HCT116 (cell line): ENCODE measurements around the gene NDOR1. TPM values are rescaled to one million over a fixed set of nuclear protein-coding genes. Genes with fewer than 3 reads are reported as not detected.

Experiments
- ATAC-seq: fragments of 200-7000 bp; cut with Tn5 transposase; 2 replicates; pipeline ENCODE4 v1.9.1; 2020; ENCODE audit warnings: mild to moderate bottlenecking, moderate library complexity
- BruUV-seq: library from RNA; stranded (reverse); fragments of 400-500 nt; replicated peaks from 2 replicates; lab custom pipeline; 2021; lab: Mats Ljungman, UMichigan
- CTCF ChIA-PET: fragments of 300-600 bp; sonication (Branson Sonifier 250); formaldehyde crosslinking; loops from one replicate; lab custom pipeline; 2021; ENCODE audit warnings: antibody characterized with exemption; lab: Charles Lee
- POLR2A ChIA-PET: fragments of 300-600, 350-600 bp; sonication (Branson Sonifier 250); formaldehyde crosslinking; loops from one replicate; lab custom pipeline; 2021; ENCODE audit warnings: antibody characterized with exemption; lab: Charles Lee
- RAD21 ChIA-PET, 2 experiments: fragments of 300-600 bp; sonication (Branson Sonifier 250); formaldehyde crosslinking; loops; one replicate each; lab custom pipeline; 2023; ENCODE audit warnings: low total read pairs in 2 of 2; ENCODE audit not compliant: uncharacterized antibody in 2 of 2, unreplicated experiment in 2 of 2, low non-redundant PET in 1 of 2; lab: Charles Lee
- DNase-seq: peaks from one replicate; pipeline ENCODE4 v3.0.0-alpha.2; 2010; ENCODE audit warnings: low read depth, low spot score
- H2AFZ ChIP-seq: fragments of 200-600 bp; shearing (Covaris generic), sonication (generic); 2 replicates; pipeline ENCODE4 v1.6.1; 2017; ENCODE audit warnings: low read depth, mixed run types, mixed read lengths, antibody characterized with exemption, low read length; ENCODE audit not compliant: poor library complexity, severe bottlenecking
- H3K27ac ChIP-seq: 2 replicates; pipeline ENCODE4 v1.5.1; 2012; ENCODE audit warnings: low read depth, low read length
- H3K27me3 ChIP-seq: fragments of 200-600 bp; sonication (generic); 2 replicates; pipeline ENCODE4 v1.6.1; 2016; ENCODE audit warnings: mixed run types, low read length, mixed read lengths; ENCODE audit not compliant: insufficient read depth
- H3K36me3 ChIP-seq, 2 experiments: fragments of 200-500 bp in 1 of 2; fragments of 200-600 bp in 1 of 2; sonication (Bioruptor generic) in 1 of 2; sonication (generic) in 1 of 2; 2 replicates each; pipeline versions ENCODE4 v1.5.1 to v1.6.1; 2014 to 2016; ENCODE audit warnings: low read length in 2 of 2, inconsistent platforms in 1 of 2, mixed read lengths in 1 of 2, mixed run types in 1 of 2; ENCODE audit not compliant: insufficient read depth in 2 of 2, control insufficient read depth in 1 of 2
- H3K4me1 ChIP-seq, 2 experiments: fragments of 200-600 bp in 1 of 2; sonication (generic) in 1 of 2; 2 replicates each; pipeline versions ENCODE4 v1.5.1 to v1.6.1; 2012 to 2017; ENCODE audit warnings: low read length in 2 of 2, inconsistent platforms in 1 of 2, mild to moderate bottlenecking in 1 of 2, mixed read lengths in 1 of 2, mixed run types in 1 of 2, moderate library complexity in 1 of 2; ENCODE audit not compliant: insufficient read depth in 2 of 2, control insufficient read depth in 1 of 2
- H3K4me2 ChIP-seq: fragments of 200-600 bp; sonication (generic); 2 replicates; pipeline ENCODE4 v1.6.1; 2017; ENCODE audit warnings: mixed run types, low read length, mixed read lengths
- H3K4me3 ChIP-seq, 2 experiments: fragments of 200-600 bp in 1 of 2; sonication (generic) in 1 of 2; replicated peaks in 1 of 2; 2 replicates each; pipeline ENCODE4 v1.5.1; 2011 to 2016; ENCODE audit warnings: low read length in 2 of 2, control low read depth in 1 of 2, low read depth in 1 of 2, mild to moderate bottlenecking in 1 of 2, mixed read lengths in 1 of 2, mixed run types in 1 of 2
- H3K79me2 ChIP-seq: fragments of 200-600 bp; sonication (generic); 2 replicates; pipeline ENCODE4 v1.6.1; 2017; ENCODE audit warnings: mild to moderate bottlenecking, mixed run types, low read length, moderate library complexity, mixed read lengths; ENCODE audit not compliant: insufficient read depth
- H3K9ac ChIP-seq: fragments of 200-600 bp; sonication (generic); 2 replicates; pipeline ENCODE4 v1.6.1; 2016; ENCODE audit warnings: low read length, mixed read lengths
- H3K9me2 ChIP-seq: fragments of 200-600 bp; sonication (generic), shearing (Covaris generic); 2 replicates; pipeline ENCODE4 v1.6.1; 2017; ENCODE audit warnings: mixed run types, mild to moderate bottlenecking, moderate library complexity; ENCODE audit not compliant: insufficient read depth
- H3K9me3 ChIP-seq, 2 experiments: fragments of 200-500 bp in 1 of 2; fragments of 200-600 bp in 1 of 2; sonication (Bioruptor generic) in 1 of 2; sonication (generic) in 1 of 2; 2 replicates each; pipeline ENCODE4 v1.6.1; 2014 to 2017; ENCODE audit warnings: low read length in 2 of 2, mixed read lengths in 2 of 2, inconsistent platforms in 1 of 2, low read depth in 1 of 2, mild to moderate bottlenecking in 1 of 2, mixed run types in 1 of 2, moderate library complexity in 1 of 2; ENCODE audit not compliant: control insufficient read depth in 1 of 2, insufficient read depth in 1 of 2
- H4K20me1 ChIP-seq: fragments of 200-600 bp; sonication (generic), shearing (Covaris generic); 2 replicates; pipeline ENCODE4 v1.6.1; 2017; ENCODE audit warnings: mixed run types, mild to moderate bottlenecking, moderate library complexity; ENCODE audit not compliant: insufficient read depth
- CBX3 ChIP-seq: IDR thresholded peaks from 2 replicates; pipeline ENCODE4 v1.6.1; 2012; ENCODE audit warnings: low read depth
- EZH2 ChIP-seq: fragments of 200-600 bp; sonication (generic); IDR thresholded peaks from 2 replicates; pipeline ENCODE4 v1.6.1; 2017; ENCODE audit warnings: antibody characterized with exemption, mixed run types
- EZH2phosphoT487 ChIP-seq: fragments of 200-600 bp; IDR thresholded peaks from 2 replicates; pipeline ENCODE4 v1.6.1; 2018; ENCODE audit warnings: antibody characterized with exemption, borderline replicate concordance
- ZFX ChIP-seq: fragments of 450-650 bp; IDR thresholded peaks from 2 replicates; pipeline ENCODE4 v1.6.1; 2017
- ZNF274 ChIP-seq: fragments of 200-500 bp; sonication (Bioruptor generic); IDR thresholded peaks from 2 replicates; pipeline ENCODE4 v1.6.1; 2014; ENCODE audit warnings: mild to moderate bottlenecking, low read depth, low read length, inconsistent platforms
- intact Hi-C: fragments of 100-400 bp; cut with micrococcal nuclease; formaldehyde crosslinking; loops from 2 replicates; pipeline ENCODE4 v1.10.0; 2022
- total RNA-seq: library from RNA; stranded (reverse); gene quantifications from one replicate; pipeline ENCODE4 v1.2.1, GENCODE V29; 2021; ENCODE audit not compliant: unreplicated experiment
- TF ChIP-seq, protein P1 (sequence below): IDR thresholded peaks from 2 replicates; pipeline ENCODE4 v1.6.1; 2012
- TF ChIP-seq, protein P2 (sequence below), 3 experiments: fragments of 200-600 bp in 1 of 3; sonication (generic) in 1 of 3; IDR thresholded peaks in 2 of 3; conservative IDR thresholded peaks in 1 of 3; 2 replicates each; pipeline ENCODE4 v1.5.1; 2012 to 2017; ENCODE audit warnings: low read depth in 2 of 3, low read length in 2 of 3, antibody characterized with exemption in 1 of 3, borderline replicate concordance in 1 of 3, control low read depth in 1 of 3, mild to moderate bottlenecking in 1 of 3, mixed read lengths in 1 of 3, mixed run types in 1 of 3, moderate library complexity in 1 of 3; ENCODE audit not compliant: insufficient read depth in 1 of 3

The NDOR1 gene
- total RNA-seq, 1 experiment from 2014 or later = 28.4 TPM

DNA sequence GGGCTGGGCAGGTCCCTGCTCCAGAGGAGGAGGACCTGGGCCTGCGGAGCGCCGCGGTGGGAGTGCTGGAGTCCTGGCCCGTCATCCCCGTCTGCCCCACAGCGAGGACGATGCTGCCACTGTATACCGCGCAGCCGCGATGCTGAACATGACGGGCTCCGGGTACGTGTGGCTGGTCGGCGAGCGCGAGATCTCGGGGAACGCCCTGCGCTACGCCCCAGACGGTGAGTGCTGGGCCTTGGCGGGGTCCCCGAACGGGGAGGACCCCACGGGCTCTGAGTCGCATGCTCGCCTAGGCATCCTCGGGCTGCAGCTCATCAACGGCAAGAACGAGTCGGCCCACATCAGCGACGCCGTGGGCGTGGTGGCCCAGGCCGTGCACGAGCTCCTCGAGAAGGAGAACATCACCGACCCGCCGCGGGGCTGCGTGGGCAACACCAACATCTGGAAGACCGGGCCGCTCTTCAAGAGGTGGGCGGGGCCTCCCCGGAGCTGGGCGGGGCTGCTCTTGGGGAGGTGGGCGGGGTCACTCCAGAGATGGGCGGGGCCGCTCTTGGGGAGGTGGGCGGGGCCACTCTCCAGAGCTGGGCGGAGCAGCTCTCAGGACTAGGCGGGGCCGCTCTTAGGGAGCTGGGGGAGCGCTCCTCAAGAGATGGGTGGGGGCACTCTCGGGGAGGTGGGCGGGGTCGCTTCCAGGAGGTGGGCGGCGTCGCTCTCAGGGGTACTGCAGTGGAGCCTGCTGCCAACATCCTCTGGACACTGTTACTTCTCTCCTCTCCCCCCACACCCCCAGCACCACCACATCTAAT is 48.7 kb upstream of the NDOR1 start:
- Histone ChIP-seq H3K36me3 (no peaks in the 10 kb centered on the region), H3K4me3 (no peak overlapping the region), H3K79me2 (no peaks in the 10 kb centered on the region), H3K27me3 (no peaks in the 10 kb centered on the region), H3K9ac (no peak overlapping the region), H3K4me1 (peaks cover 3 to 31% of the 10 kb centered on the region in 2 experiments; a peak in 3 of 4 replicates), H3K9me3 (no peaks in the 10 kb centered on the region; a peak in 1 of 4 replicates), H3K27ac (peak overlapping the region; percentile 42; the same call in 1 of the 2 replicates), H3K4me2 (no peak overlapping the region), H4K20me1 (no peaks in the 10 kb centered on the region), H2AFZ (no peak overlapping the region), H3K9me2 (no peaks in the 10 kb centered on the region)
- DNase-seq = no peak
- RAD21 ChIA-PET = interaction anchor here in 1 of 2 experiments (0.5 kb wide), 1 partner anchor 43 kb away, joined by 7 read pairs; no protein-coding TSS in a partner anchor
- intact Hi-C loops = no loop called here
- POLR2A ChIA-PET = interaction anchor here (0.7 kb wide), 1 partner anchor 44 kb away, joined by 3 read pairs; the partner anchor contains the start of gene TPRN
- CTCF ChIA-PET = interaction anchor here (1.2 kb wide), 1 partner anchor 80 kb away, joined by 3 read pairs; no protein-coding TSS in a partner anchor
- BruUV-seq = no TSS peak
- peak; percentile 60 for ATAC-seq
- TF ChIP-seq EZH2 = no peak
- TF ChIP-seq ZNF274 = no peak
- no peak for TF ChIP-seq CBX3
- TF ChIP-seq, protein P1, sequence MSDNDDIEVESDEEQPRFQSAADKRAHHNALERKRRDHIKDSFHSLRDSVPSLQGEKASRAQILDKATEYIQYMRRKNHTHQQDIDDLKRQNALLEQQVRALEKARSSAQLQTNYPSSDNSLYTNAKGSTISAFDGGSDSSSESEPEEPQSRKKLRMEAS = no peak
- no peak for TF ChIP-seq EZH2phosphoT487
- TF ChIP-seq ZFX = no peak
- TF ChIP-seq, protein P2, sequence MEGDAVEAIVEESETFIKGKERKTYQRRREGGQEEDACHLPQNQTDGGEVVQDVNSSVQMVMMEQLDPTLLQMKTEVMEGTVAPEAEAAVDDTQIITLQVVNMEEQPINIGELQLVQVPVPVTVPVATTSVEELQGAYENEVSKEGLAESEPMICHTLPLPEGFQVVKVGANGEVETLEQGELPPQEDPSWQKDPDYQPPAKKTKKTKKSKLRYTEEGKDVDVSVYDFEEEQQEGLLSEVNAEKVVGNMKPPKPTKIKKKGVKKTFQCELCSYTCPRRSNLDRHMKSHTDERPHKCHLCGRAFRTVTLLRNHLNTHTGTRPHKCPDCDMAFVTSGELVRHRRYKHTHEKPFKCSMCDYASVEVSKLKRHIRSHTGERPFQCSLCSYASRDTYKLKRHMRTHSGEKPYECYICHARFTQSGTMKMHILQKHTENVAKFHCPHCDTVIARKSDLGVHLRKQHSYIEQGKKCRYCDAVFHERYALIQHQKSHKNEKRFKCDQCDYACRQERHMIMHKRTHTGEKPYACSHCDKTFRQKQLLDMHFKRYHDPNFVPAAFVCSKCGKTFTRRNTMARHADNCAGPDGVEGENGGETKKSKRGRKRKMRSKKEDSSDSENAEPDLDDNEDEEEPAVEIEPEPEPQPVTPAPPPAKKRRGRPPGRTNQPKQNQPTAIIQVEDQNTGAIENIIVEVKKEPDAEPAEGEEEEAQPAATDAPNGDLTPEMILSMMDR (IDR thresholded peaks at IDR 0.05 in 2 of 3, conservative IDR thresholded peaks at IDR 0.05 in 1 of 3; ENCODE audit: borderline replicate concordance in 1 of 3, insufficient read depth in 1 of 3, low read depth in 2 of 3, low read length in 2 of 3) = no peak
